Choroid plexus epithelial cell (primary cell): ENCODE results near the gene NDUFV2.
"Not testable (repeated sequence)": the region's sequence is repeated elsewhere in the genome, so short reads cannot be mapped to it uniquely, and the experiment has no call there.

Experiments
- DNase-seq: peaks from one replicate; pipeline ENCODE4 v3.0.0-alpha.2; 2010; ENCODE audit warnings: low read depth
- H3K4me3 ChIP-seq: 2 replicates; pipeline ENCODE4 v1.5.1; 2011; ENCODE audit warnings: low read depth, mild to moderate bottlenecking, control low read depth, low read length, moderate library complexity
- TF ChIP-seq, protein P1 (sequence below): conservative IDR thresholded peaks from 2 replicates; pipeline ENCODE4 v1.5.1; 2011; ENCODE audit warnings: low read depth, mild to moderate bottlenecking, control low read depth, inconsistent platforms, low read length, moderate library complexity

The NDUFV2 gene

DNA sequence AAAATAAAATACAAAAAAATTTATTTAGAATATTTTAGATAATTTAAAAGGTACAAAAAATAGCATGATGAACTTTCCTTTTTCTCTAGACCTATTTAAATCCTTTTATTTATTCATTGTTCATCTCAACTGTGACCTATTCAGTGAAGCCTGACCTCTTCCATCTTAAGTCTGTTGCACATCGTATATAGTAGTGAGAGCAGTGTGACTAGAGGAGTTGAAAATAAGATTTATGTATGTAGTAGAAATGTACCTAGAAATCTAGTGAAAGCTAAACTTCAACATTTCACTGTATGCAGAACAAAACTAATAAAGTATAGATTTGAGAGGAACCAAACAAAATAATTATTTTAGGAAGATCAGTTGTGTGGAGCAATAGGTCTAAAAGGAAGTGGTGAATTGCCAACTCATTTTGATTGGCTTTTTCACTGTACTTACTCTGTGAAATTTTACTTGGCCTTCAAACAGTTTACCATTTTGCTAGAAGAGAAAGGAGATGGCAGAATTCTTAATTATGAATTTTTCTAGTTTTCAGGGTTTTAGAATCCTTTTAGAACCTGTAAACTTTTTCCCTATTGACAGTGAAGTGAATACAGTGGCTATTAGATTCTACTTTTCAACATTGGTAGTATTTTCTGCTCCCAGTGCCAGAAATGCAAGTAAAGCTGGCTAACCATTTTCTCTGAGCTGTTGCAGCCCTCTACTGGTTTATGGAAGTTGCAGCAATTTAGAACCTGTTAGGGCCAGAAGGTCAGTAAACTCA is 45.1 kb downstream of the NDUFV2 start:
- TF ChIP-seq, protein P1, sequence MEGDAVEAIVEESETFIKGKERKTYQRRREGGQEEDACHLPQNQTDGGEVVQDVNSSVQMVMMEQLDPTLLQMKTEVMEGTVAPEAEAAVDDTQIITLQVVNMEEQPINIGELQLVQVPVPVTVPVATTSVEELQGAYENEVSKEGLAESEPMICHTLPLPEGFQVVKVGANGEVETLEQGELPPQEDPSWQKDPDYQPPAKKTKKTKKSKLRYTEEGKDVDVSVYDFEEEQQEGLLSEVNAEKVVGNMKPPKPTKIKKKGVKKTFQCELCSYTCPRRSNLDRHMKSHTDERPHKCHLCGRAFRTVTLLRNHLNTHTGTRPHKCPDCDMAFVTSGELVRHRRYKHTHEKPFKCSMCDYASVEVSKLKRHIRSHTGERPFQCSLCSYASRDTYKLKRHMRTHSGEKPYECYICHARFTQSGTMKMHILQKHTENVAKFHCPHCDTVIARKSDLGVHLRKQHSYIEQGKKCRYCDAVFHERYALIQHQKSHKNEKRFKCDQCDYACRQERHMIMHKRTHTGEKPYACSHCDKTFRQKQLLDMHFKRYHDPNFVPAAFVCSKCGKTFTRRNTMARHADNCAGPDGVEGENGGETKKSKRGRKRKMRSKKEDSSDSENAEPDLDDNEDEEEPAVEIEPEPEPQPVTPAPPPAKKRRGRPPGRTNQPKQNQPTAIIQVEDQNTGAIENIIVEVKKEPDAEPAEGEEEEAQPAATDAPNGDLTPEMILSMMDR = peak; percentile 86
- no peak overlapping the region for H3K4me3 ChIP-seq
- peak; percentile 89 for DNase-seq

DNA sequence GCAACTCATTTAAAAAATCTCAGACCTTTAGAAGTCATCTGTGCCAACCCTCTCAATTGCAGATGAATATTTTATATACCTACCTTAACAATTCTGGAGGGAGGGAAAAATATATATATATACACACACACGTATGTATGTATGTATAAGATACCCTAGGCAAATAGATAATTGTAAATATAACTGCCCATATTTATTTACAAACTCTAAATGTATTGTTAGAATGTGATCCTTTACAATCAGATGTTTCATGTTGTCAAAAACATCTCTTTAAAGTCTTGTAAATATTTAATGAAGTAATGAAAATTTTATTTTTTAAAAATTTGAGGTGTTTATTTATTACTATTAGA is 45.7 kb downstream of the NDUFV2 start:
- no peak overlapping the region for H3K4me3 ChIP-seq
- TF ChIP-seq, protein P1 = no peak
- no peak for DNase-seq

DNA sequence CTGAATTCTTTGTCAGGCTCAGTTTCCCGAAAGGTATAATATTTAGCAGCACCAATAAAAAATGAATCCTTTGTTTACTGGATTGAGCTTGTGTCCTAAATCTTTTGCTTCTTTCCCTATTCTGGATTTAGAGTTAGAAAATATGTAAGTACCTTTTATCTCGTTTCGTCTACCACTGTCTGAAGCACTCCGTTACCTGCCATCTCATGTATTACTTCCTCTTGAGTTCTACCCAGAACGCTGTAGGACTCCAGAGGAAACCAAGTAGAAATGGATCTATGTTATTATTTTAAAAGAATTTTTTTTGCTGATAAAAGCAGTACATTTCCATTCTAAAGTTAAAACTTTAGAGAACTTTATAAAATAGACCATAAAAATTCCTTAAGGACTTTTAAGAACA is 47.6 kb downstream of the NDUFV2 start:
- TF ChIP-seq, protein P1 = no peak
- no peak overlapping the region for H3K4me3 ChIP-seq
- DNase-seq = no peak

DNA sequence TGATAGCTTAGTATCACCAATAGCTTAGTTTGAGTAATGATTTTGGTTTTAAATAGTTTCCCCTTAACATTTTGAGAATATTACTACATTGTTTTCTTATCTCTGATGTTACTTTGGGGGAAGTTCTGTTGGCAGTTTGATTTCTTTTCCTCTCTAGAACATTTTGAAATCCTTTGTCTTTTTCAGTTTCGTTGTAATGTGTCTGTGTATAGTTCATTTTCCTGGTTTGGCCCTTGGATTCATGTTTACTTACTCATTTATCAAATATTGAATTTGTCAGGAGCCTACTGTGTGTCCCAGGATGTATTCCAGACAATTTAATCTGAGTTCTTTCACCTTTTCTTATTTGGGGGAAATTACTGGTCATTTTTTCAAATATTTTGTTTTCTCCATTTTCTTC is 50.8 kb downstream of the NDUFV2 start:
- H3K4me3 ChIP-seq = no peak overlapping the region
- TF ChIP-seq, protein P1 = no peak
- DNase-seq = no peak

DNA sequence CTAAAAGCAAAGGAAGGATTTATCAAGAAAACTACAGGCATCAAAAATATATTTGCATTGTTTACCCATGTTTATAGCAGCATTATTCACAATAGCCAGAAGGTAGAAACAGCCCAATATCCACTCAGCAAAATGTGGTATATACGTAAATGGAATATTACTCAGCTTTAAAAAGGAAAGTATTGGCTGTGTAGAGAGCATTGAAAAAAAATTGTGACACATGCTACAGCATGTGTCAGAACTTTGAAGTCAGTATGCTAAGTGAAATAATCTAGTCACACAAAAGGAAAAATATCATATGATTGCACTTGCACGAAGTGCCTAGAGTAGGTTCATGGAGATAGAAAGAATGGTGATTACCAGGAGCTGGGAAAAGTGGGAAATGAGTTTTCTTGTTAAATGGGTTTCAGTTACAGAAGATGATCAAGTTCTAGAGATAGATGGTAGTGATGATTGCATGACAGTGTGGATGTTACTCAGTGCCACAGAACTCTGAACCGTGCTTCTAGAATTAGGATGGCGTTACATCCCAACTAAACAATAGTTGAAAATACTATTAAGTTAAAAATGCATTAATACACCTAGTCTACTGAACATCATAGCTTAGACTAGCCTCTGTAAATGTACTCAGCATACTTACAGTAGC is 54.2 kb downstream of the NDUFV2 start:
- TF ChIP-seq, protein P1 = no peak
- H3K4me3 ChIP-seq = no peak overlapping the region
- DNase-seq = no peak

DNA sequence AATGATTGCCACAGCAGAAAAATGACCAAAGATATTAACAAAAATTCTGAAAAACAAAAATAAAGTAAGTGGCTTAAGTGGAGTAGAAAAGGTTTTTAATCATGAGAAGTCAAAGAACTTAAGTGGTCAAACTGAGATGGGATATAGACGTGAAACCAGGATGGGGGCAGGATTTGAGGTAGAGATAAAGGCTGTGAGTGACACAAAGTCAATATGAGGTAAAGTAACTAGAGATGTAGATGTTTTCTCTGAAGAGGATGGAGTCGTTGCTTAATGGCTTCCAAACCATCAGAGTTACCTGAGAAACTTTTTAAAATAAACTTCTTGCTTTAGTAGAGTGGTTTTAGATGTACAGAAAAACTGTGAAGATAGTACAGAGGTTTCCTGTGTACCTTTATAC is 55.3 kb downstream of the NDUFV2 start:
- TF ChIP-seq, protein P1 = no peak
- no peak overlapping the region for H3K4me3 ChIP-seq

DNA sequence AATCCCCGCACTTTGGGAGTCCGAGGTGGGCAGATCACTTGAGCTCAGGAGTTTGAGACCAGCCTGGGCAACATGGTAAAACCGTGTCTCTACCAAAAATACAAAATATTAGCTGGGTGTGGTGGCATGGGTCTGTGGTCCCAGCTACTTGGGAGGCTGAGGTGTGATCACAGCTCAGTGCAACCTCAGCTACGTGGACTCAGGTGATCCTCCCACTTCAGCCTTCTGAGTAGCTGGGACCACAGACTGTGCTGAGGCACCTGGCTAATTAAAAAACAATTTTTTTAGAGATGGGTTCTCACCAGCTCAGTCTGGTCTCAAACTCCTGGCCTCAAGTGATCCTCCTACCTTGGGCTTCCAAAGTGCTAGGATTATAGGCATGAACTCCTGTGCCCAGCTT is 57.5 kb downstream of the NDUFV2 start:
- TF ChIP-seq, protein P1 = no peak
- DNase-seq = no peak
- H3K4me3 ChIP-seq = no peak overlapping the region

More for the DNA sequence above, 55.3 kb downstream of the NDUFV2 start:
- no peak for DNase-seq

DNA sequence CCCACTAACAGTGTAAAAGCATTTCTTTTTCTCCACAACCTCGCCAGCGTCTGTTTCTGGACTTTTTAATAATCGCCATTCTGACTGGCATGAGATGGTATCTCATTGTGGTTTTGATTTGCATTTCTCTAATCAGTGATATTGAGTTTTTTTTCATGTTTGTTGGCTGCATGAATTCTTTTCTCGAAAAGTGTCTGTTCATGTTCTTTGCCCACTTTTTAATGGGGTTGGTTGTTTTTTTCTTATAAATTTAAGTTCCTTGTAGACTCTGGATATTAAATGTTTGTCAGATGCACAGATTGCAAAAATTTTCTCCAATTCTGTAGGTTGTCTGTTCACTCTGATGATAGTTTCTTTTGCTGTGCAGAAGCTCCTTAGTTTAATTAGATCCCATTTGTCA is 60.2 kb downstream of the NDUFV2 start:
- not testable (repeated sequence) for DNase-seq, H3K4me3 ChIP-seq

DNA sequence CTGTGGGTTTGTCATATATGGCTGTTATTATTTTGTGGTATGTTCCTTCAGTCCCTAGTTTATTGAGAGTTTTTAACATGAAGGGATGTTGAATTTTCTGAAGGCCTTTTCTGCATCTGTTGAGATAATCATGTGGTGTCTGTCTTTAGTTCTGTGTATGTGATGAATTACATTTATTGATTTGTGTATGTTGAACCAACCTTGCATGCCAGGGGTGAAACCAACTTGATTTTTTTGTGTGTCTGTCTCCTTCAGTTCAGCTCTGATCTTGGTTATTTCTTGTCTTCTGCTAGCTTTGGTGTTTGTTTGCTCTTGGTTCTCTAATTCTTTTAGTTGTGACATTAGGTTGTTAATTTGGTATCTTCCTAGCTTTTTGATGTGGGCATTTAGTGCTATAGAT is 61.6 kb downstream of the NDUFV2 start:
- not testable (repeated sequence) for H3K4me3 ChIP-seq, DNase-seq

DNA sequence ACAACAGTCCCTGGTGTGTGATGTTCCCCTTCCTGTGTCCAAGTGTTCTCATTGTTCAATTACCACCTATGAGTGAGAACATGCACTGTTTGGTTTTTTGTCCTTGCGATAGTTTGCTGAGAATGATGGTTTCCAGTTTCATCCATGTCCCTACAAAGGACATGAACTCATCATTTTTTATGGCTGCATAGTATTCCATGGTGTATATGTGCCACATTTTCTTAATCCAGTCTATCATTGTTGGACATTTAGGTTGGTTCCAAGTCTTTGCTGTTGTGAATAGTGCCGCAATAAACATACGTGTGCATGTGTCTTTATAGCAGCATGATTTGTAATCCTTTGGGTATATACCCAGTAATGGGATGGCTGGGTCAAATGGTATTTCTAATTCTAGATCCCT is 63.4 kb downstream of the NDUFV2 start:
- not testable (repeated sequence) for H3K4me3 ChIP-seq, DNase-seq
